ENCODE results near the gene CACNA1C. TPM values are rescaled to one million over a fixed set of nuclear protein-coding genes. Genes with fewer than 3 reads are reported as not detected.

CACNA1C gene
- total and polyA plus RNA-seq, 2 of the 4 experiments (the other 2 are of a cell fraction): 1.6 to 2.6 TPM

GRCh38 chr12:2075508-2076195 is 22.9 kb downstream of the CACNA1C start (continued):
- TF ChIP-seq NFE2L2 (IDR thresholded peaks at IDR 0.05; ENCODE audit: low read depth, low read length) (no peak), CEBPB (IDR thresholded peaks at IDR 0.05; ENCODE audit: low read depth, low read length) (no peak)

DNA sequence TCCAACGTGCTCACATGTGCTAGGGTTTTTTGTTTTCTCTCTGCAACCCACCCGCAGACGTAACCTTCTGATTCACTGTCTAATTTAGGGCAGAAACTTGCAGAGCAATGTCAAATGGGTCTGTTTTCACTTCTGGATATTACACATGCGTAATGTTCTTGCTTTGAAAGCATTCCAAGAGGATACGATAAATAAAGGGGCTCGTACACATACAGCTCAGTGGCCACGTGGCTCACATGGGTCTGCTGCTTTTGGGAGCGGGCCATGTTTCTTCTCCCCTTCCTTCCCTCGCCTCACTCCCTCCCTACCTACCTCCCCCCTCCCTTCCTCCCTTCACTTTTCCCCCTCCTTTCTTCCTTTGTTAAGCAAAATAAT is 23.4 kb downstream of the CACNA1C start:
- H3K27ac ChIP-seq (ENCODE audit: insufficient read depth, low read length): peak overlapping the region; percentile 6; the same call in 1 of the 2 replicates
- peak overlapping the region; percentile 36 for H2AFZ ChIP-seq (replicated peaks; ENCODE audit: low read length, poor library complexity)
- peak overlapping the region; percentile 41 for H3K23ac ChIP-seq (ENCODE audit: low read depth, low read length)
- H4K5ac ChIP-seq (ENCODE audit: low read depth, low read length): no peak overlapping the region
- H4K8ac ChIP-seq (ENCODE audit: low read depth in 2 of 2, low read length in 2 of 2): peak overlapping the region in 1 of 2 experiments; percentile 58; a peak in 1 of 4 replicates
- BruUV-seq (replicated peaks): no TSS peak
- peak; percentile 75 for ATAC-seq (ENCODE audit: low read depth)
- ChIA-PET CTCF (no interaction called here), POLR2A (ENCODE audit: unreplicated experiment) (no interaction called here)
- 0 out of 3 replicates have a peak overlapping the region, but pooled peaks have one; percentile 48 for H2BK15ac ChIP-seq (ENCODE audit: low read depth, low read length)
- dilution Hi-C loops (cut with HindIII; ENCODE audit: low sequenced_read_pairs, unreplicated experiment) (no loop called here), intact Hi-C loops (cut with micrococcal nuclease) (no loop called here), in situ Hi-C loops (cut with MboI; ENCODE audit: low sequenced_read_pairs) (no loop called here)
- peak overlapping the region; percentile 20; the same call in 1 of the 2 replicates for H4K91ac ChIP-seq (ENCODE audit: insufficient read depth, low read depth, low read length)
- DNase-seq: peak; percentile 85
- TF ChIP-seq RAD21 (IDR thresholded peaks at IDR 0.05; ENCODE audit: low read length): no peak
- TF ChIP-seq RFX5 (IDR thresholded peaks at IDR 0.05; ENCODE audit: low read depth, low read length): no peak
- 0 out of 2 replicates have a peak, but pooled peaks have one; percentile 22 for TF ChIP-seq FOS (IDR thresholded peaks at IDR 0.05; ENCODE audit: low read depth, low read length)
- no peak for TF ChIP-seq CHD1 (IDR thresholded peaks at IDR 0.05; ENCODE audit: low read depth, low read length)
- peak; percentile 83 for TF ChIP-seq MXI1 (IDR thresholded peaks at IDR 0.05; ENCODE audit: borderline replicate concordance, low read depth, low read length)
- TF ChIP-seq POLR2A (IDR thresholded peaks at IDR 0.05; ENCODE audit: low read depth, low read length): no peak
- TF ChIP-seq SMC3 (IDR thresholded peaks at IDR 0.05; ENCODE audit: low read depth, low read length): no peak
- TF ChIP-seq BHLHE40 (IDR thresholded peaks at IDR 0.05; ENCODE audit: low read depth, low read length): 0 out of 2 replicates have a peak, but pooled peaks have one; percentile 3
- no peak for TF ChIP-seq RCOR1 (IDR thresholded peaks at IDR 0.05; ENCODE audit: insufficient replicate concordance, low read length)
- TF ChIP-seq CEBPB (IDR thresholded peaks at IDR 0.05; ENCODE audit: low read depth, low read length): 0 out of 2 replicates have a peak, but pooled peaks have one; percentile 12
- peak; percentile 85 for TF ChIP-seq USF2 (IDR thresholded peaks at IDR 0.05; ENCODE audit: low read depth, low read length)
- H2AK5ac ChIP-seq (ENCODE audit: low read depth, low read length): no peak overlapping the region
- no peak overlapping the region for H2BK5ac ChIP-seq (ENCODE audit: low read depth, low read length, poor library complexity, severe bottlenecking)
- H3K9me1 ChIP-seq (ENCODE audit: insufficient read depth, low read length): peaks cover 8% of the 10 kb centered on the region; the same call in 1 of the 2 replicates
- H3K56ac ChIP-seq (ENCODE audit: extremely low read depth, insufficient read depth, low read length): no peak overlapping the region
- no peaks in the 10 kb centered on the region for H3K36me3 ChIP-seq (ENCODE audit: control insufficient read depth, insufficient read depth, low read length)
- 0 out of 2 replicates have a peak overlapping the region, but pooled peaks have one; percentile 12 for H3K9ac ChIP-seq (ENCODE audit: low read depth, low read length)
- peak overlapping the region; percentile 68 for H3K4ac ChIP-seq (ENCODE audit: low read depth, low read length)
- H4K20me1 ChIP-seq (ENCODE audit: insufficient read depth, low read length): peaks cover 3% of the 10 kb centered on the region; the same call in 1 of the 2 replicates
- H3K18ac ChIP-seq (ENCODE audit: low read depth, low read length): 0 out of 2 replicates have a peak overlapping the region, but pooled peaks have one; percentile 29
- H3K27me3 ChIP-seq (ENCODE audit: control insufficient read depth, insufficient read depth, low read length): no peaks in the 10 kb centered on the region
- peaks cover 1% of the 10 kb centered on the region; the same call in 1 of the 2 replicates for H3K9me3 ChIP-seq (ENCODE audit: control insufficient read depth, insufficient read depth, low read length)
- H3K4me1 ChIP-seq (ENCODE audit: control insufficient read depth, insufficient read depth, low read length): peaks cover 20% of the 10 kb centered on the region
- peak overlapping the region; percentile 16 for H3K4me2 ChIP-seq (ENCODE audit: low read depth, low read length)
- H3K4me3 ChIP-seq (ENCODE audit: insufficient read depth, low read depth, low read length): no peak overlapping the region
- WGBS, 2 experiments (ENCODE audit: extremely low coverage in 2 of 2, insufficient read length in 1 of 2): 20% methylated on average over 1 of the region's 9 CpGs; no CpG with 5 or more reads in 1 of the 2 experiments
- peak overlapping the region; percentile 42 for H2BK20ac ChIP-seq (ENCODE audit: low read depth, low read length)
- H3K79me1 ChIP-seq (ENCODE audit: low read depth in 1 of 2, low read length in 2 of 2): peaks cover 12 to 25% of the 10 kb centered on the region in 2 experiments; a peak in 3 of 4 replicates
- peak overlapping the region; percentile 23 for H3K14ac ChIP-seq (replicated peaks; ENCODE audit: low read depth, low read length)
- H2BK120ac ChIP-seq (ENCODE audit: low read depth, low read length): peak overlapping the region; percentile 6; the same call in 1 of the 2 replicates
- H2AK9ac ChIP-seq (replicated peaks; ENCODE audit: low read depth, low read length, poor library complexity): no peak overlapping the region

All from IMR-90 (cell line).